Measurements from ENCODE around the gene CKAP4.

Gene CKAP4

DNA sequence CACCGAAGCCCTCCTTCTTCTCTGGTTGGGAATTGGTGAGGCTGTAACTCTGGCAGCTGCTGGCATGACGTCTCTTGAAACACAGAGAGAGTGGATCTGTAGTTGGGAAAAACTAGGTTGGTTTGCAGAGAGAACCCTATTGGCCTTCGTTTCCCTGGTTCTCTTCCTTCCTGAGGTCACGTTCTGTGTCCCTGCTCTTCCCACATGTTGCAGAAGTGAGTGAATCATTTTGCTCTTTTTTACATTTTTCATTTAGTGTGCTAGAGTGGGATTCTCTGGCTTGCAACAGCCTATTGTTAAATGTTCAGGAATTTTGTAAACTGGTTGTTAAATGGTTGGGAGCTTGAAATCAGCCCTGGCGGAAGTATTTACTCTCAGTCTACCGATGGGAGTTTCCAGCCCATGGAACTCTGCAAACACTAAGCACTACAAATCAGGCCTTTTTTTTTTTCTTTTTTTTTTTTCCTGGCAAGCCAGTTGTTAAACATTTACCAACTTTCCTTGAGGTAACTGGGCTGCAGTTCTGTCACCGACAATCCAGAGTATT, 26.8 kb upstream of the CKAP4 start:
- DNase-seq: no peak

- no peak for DNase-seq
These were observed 26.2 kb upstream of the CKAP4 start for GRCh38 chr12:106274012-106274411.

DNA sequence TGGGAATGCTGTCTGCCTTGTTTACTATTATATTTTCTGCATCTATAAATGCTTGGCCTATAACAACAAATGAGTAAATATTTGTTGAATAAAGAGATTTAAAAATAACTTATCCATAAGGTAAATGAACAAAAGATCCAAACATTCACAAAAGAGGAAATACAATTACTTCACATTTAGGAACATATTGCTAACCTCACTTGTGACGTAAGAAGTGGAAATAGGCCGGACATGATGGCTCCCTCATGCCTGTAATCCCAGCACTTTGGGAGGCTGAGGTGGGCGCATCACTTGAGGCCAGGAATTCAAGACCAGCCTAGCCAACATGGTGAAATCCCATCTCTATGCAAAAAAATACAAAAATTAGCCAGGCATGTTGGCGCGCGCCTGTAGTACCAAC, 25.7 kb upstream of the CKAP4 start:
- DNase-seq: no peak

DNA sequence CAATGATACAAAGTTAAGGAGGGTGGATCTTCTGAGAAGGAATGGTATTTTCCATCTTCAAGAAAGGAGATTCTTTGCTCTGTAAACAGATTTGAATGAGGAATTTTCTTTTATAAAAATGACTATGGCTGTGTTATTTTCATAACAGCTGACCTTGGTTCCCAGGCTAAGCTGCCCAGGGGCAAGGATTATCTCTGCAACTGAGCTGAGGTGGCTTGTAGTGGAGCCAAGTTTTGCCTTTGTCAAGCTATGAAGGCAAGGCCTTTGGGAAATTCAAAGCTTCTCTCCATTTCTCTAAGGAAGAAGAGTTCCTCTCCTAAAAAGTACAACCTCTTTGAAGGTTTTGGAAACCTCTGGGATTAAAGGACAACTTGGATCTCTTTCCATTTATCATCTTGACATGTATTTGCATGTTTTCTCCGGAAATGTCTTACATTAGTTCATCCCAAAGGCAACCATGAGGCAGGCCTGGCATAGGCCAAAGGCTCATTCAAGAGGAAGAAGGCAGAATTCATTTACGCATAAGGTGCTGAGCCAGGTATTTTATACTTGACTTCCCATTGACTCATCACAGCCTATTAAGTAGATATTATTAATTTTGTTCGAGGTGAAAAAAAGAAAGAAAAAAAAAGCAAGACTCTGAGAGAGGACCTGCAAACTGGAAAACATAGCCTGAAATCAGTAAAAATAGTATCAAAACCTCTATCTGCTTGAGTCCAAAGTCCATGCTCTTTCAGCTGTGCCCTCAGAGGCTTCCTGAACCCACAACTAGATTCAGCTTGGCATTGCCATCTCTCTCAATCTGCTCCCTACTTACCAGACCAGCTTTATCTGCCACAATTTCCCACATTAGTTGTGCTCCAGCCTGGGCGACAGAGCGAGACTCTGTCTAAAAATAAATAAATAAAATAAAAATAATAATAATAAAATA, 24.0 kb upstream of the CKAP4 start:
- DNase-seq: no peak

- no peak for DNase-seq
These were observed 21.4 kb upstream of the CKAP4 start for GRCh38 chr12:106269150-106269771.

- no peak for DNase-seq
These were observed 19.7 kb upstream of the CKAP4 start for GRCh38 chr12:106267535-106267934.

- no peak for DNase-seq
These were observed 17.3 kb upstream of the CKAP4 start for GRCh38 chr12:106265116-106265515.

DNA sequence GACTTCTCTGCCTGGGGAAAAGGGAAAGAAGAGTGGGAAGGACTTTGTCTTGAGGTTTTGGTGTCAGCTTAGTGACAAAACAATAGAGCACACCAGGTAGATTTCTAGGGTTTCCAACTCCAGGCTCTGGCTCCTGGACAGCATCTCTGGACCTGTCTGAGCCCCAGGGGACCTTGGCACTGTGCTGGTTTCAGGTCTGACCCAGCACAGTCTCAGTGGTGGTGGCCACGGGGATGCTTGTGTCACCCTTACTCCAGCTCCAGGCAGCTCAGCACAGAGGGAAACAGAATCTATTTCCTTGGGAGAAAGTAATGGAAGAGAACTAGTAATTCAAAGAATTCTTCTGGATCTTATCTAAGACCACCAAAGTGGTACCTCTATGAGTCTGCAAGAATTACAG, 11.1 kb upstream of the CKAP4 start:
- no peak for DNase-seq

DNA sequence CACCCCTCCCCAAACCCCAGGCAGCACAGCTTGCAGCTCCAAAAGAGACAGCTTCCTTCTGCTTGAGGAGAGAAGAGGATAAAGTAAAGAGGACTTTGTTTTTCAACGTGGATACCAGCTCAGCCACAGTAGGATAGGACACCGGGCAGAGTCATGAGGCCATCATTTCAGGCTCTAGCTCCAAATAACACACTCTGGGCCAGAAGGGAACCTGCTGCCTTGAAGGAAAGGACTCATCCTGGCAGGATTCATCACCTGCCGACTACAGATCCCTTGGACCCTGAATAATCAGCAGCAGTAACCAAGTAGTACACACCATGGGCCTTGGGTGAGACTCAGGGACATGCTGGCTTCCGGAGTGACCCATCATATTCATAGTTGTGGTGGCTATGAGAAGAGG, 10.4 kb upstream of the CKAP4 start:
- no peak for DNase-seq

DNA sequence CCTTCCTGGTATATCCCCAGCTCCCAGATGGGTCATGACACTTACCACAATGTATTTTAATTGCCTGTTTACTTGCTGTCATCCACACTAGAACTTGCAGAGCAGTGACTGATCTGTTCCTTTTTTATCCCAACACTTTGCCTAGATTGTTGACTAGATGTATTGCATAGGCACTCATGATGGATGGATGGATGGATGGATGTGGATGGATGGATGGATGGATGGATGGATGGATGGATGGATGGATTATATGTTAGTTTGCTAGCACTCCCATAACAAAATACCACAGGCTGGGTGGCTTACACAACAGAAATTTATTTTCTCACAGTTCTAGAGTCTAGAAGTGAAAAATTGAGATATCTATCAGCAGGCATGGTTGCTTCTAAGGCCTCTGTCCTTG, 8.7 kb upstream of the CKAP4 start:
- no peak for DNase-seq

GRCh38 chr12:106255952-106256351, 8.1 kb upstream of the CKAP4 start:
- no peak for DNase-seq

DNA sequence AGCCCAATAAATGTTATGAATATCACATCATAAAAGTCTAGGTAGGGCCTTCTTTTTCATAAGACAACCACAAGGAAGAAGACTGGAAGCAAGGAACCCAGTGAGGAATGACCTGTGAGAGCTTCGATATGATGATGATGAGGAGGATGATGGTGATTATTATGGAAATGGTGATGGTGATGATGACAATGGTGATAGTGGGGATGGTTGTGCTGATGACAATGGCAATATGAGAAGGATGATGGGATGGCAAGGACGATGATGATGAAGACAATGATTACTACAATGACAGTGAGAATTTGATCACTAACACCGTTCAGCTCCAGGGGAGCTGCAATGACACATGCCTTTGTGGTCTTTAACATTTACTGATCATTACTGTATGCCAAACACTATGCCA, 7.7 kb upstream of the CKAP4 start:
- DNase-seq: no peak

GRCh38 chr12:106254724-106255123, 6.9 kb upstream of the CKAP4 start:
- no peak for DNase-seq

GRCh38 chr12:106251631-106252455, 4.0 kb upstream of the CKAP4 start:
- DNase-seq: no peak

DNA sequence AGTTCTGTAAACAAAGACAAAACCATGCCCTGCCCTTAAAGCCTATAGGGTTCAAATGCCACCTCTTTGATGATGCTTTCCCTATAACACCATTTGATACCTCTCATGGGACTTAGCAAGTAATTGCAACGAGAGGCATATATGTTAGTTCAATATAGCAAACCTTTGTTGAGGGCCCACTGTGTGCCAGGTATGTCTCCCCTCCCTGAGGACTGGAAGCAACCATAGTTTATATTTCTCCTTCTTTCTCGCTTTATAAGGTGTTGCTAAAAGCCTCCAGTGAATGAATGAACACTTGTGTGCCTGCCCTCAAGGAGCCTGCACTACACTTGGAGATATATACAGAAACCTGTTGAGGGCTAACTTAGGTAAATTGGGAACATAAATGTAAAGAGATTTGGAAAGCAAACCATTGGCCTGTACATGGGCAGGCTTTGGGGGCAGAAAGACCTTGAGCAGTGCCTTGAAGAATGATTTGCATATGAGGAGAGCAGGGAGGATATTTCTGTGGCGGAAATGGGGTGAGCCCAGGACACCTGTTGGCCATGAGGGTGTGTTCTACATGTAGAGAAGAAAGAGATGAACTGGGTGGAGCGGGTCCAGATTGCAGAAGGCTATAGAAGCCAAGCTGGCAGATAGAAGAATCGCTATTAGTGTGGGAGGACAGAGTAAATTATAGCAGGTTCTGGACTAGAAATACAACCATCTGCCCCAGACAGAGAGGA, 1.8 kb upstream of the CKAP4 start:
- no peak for DNase-seq

DNA sequence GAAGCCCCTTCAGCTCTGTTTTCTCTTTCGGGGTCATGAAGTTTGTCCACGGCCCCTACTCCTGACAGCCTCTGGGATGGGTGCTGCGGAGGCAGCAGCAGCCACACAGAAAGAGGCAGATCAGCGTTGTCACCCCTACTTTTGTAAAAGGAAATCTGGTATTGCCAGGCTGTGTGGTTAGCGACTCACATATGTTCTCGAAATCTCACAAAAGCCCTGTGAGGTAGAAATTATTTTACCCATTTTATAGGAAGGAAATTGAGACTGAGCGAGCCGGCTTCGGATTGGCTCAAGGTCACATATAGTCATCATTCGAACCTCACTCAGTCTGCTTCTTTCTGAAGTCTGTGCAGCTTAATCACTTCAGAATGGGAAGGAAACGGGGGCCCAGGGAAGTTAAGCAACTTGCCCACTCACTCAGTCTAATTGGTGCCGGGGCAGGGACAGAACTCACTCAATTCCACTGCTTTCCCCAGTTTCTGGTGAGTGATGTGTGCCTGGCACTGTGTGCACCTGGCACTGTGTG, 1.1 kb upstream of the CKAP4 start:
- peak; percentile 50 for DNase-seq

DNA sequence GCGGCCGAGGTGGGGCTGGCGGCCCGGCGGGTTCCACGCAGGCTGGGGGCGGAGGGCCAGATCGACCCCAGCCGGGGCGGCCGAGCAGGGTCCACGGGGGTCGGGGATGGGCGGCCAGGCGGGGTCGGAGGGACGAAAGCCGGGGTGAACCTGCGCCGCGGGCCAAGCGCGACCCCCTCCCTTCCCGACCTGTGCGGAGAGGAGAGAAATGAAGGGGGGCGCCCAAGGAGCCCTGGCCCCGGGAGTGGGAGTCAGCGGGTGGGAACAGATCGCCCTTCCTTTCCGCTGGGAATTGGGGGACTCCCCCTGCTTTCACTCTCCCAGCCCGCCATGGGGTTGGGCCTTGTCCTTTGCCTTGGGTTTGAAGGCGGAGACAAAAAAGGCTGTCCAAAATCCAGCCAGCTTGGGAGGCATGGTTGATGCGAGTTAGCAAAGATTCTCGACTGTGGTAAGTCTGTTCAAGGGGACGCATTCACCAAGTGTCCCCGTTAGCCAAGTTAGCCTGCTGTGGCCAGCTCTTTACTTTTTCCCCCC, 559 bp upstream of the CKAP4 start:
- DNase-seq: peak; percentile 26

DNA sequence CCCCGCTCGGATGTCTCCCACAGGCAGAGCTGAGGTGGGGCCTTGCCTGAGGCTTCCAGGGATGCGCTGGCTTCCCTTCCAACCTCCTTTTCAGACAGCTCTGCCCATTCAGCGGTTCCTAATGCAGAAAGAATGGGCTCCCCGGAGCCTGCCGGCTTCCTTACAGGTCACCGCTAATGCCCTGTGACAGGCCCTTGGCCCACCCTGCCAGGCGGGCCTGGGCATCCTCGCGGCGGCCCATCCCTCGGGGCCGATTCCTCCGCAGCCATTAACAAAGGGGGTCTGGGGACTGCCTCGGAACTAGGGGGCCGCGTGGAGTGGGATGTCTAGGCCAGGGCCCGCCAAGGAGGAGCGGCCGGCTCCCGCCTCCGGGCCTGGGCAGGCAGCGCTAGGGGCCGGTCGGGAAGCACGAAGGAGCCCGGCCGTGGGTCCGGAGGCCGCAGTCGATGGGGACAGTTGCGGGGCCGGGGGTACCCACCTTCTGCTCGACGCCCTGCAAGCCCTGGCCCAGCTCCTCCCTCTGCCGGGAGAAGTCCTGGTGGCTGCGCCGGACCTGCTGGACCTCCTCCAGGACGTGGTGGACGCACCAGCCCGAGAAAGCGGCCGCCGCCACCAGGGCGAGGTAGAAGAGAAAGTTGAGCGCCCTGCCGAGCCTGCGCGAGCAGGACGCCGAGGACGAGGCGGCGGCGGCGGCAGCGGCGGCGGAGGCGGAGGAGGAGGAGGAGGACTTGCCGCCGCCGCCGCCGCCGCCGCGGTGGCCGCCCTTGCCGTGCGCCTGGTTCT, 738 bp downstream of the CKAP4 start:
- DNase-seq: peak; percentile 72

GRCh38 chr12:106245767-106246166, 2.1 kb downstream of the CKAP4 start:
- no peak for DNase-seq

GRCh38 chr12:106243620-106244019, 4.2 kb downstream of the CKAP4 start:
- no peak for DNase-seq

GRCh38 chr12:106240821-106241220, 7.0 kb downstream of the CKAP4 start:
- no peak for DNase-seq
